Neural crest cell (in vitro differentiated cells): ENCODE data around the gene MAP6D1. TPM values are rescaled to one million over a fixed set of nuclear protein-coding genes. Genes with fewer than 3 reads are reported as not detected.

Source experiments
- DNase-seq: peaks from one replicate; pipeline ENCODE4 v3.0.0; 2021; ENCODE audit warnings: low read depth, mixed read lengths, low spot score
- H3K27ac Mint-ChIP-seq: one replicate; pipeline ENCODE4 v1.8.0; 2021; ENCODE audit warnings: mild to moderate bottlenecking, mixed read lengths; ENCODE audit not compliant: unreplicated experiment
- H3K27me3 Mint-ChIP-seq: 2 replicates; pipeline ENCODE4 v1.8.0; 2021; ENCODE audit warnings: low read depth, mild to moderate bottlenecking, mixed read lengths
- H3K36me3 Mint-ChIP-seq: 2 replicates; pipeline ENCODE4 v1.8.0; 2021; ENCODE audit warnings: low read depth, mild to moderate bottlenecking, mixed read lengths
- H3K4me1 Mint-ChIP-seq: 2 replicates; pipeline ENCODE4 v1.8.0; 2021; ENCODE audit warnings: mixed read lengths
- H3K4me3 Mint-ChIP-seq: one replicate; pipeline ENCODE4 v1.8.0; 2021; ENCODE audit warnings: mild to moderate bottlenecking, mixed read lengths
- H3K9me3 Mint-ChIP-seq: 2 replicates; pipeline ENCODE4 v1.8.0; 2021; ENCODE audit warnings: mixed read lengths
- total RNA-seq: library from RNA; stranded (reverse); gene quantifications from 2 replicates; pipeline ENCODE4 v1.2.1, GENCODE V29; 2021
- TF ChIP-seq, protein P1 (sequence below): fragments of 200-600 bp; sonication (generic); conservative IDR thresholded peaks from 2 replicates; pipeline ENCODE4 v1.5.0; 2021; ENCODE audit warnings: antibody characterized with exemption, mild to moderate bottlenecking

Gene MAP6D1
- total RNA-seq, 1 donor from 2014 or later, result 4.9 TPM

DNA sequence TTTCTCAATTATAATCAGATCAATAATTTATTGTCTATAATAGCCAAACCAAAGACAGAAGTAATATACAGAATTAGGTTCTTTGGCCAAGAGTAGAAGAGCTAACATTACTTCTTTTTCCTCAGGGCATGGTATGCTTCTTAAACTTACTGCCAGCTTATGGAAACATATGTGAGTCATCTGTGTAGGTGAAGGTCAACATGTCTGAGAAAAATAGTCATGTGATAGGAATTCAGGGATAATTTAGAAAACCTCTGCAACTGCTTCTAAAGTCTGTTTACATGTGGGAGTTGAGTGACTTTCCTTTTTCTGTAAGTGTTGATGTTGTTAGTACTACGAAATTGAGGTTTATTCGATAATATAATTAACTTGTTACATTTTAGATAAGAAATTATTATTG is 19.2 kb upstream of the MAP6D1 start:
- no peak overlapping the region for H3K27ac Mint-ChIP-seq
- no peak overlapping the region for H3K4me3 Mint-ChIP-seq
- no peaks in the 10 kb centered on the region for H3K4me1 Mint-ChIP-seq
- peaks cover 18% of the 10 kb centered on the region for H3K36me3 Mint-ChIP-seq
- DNase-seq, result no peak
- no peaks in the 10 kb centered on the region for H3K9me3 Mint-ChIP-seq
- TF ChIP-seq, protein P1, sequence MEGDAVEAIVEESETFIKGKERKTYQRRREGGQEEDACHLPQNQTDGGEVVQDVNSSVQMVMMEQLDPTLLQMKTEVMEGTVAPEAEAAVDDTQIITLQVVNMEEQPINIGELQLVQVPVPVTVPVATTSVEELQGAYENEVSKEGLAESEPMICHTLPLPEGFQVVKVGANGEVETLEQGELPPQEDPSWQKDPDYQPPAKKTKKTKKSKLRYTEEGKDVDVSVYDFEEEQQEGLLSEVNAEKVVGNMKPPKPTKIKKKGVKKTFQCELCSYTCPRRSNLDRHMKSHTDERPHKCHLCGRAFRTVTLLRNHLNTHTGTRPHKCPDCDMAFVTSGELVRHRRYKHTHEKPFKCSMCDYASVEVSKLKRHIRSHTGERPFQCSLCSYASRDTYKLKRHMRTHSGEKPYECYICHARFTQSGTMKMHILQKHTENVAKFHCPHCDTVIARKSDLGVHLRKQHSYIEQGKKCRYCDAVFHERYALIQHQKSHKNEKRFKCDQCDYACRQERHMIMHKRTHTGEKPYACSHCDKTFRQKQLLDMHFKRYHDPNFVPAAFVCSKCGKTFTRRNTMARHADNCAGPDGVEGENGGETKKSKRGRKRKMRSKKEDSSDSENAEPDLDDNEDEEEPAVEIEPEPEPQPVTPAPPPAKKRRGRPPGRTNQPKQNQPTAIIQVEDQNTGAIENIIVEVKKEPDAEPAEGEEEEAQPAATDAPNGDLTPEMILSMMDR, result no peak
- H3K27me3 Mint-ChIP-seq, result no peaks in the 10 kb centered on the region

- H3K9me3 Mint-ChIP-seq, result no peaks in the 10 kb centered on the region
- no peaks in the 10 kb centered on the region for H3K4me1 Mint-ChIP-seq
- H3K27ac Mint-ChIP-seq, result no peak overlapping the region
- DNase-seq, result no peak
- peaks cover 9% of the 10 kb centered on the region for H3K36me3 Mint-ChIP-seq
- no peaks in the 10 kb centered on the region for H3K27me3 Mint-ChIP-seq
- TF ChIP-seq, protein P1, result no peak
- H3K4me3 Mint-ChIP-seq, result no peak overlapping the region
Measured at GRCh38 chr3:183839751-183840150, 14.4 kb upstream of the MAP6D1 start.

GRCh38 chr3:183837894-183838293 is 12.5 kb upstream of the MAP6D1 start:
- peaks cover 16% of the 10 kb centered on the region for H3K4me1 Mint-ChIP-seq
- peaks cover 14% of the 10 kb centered on the region for H3K36me3 Mint-ChIP-seq

GRCh38 chr3:183837390-183837789 is 12.0 kb upstream of the MAP6D1 start:
- no peak for DNase-seq
- no peaks in the 10 kb centered on the region for H3K27me3 Mint-ChIP-seq
- H3K9me3 Mint-ChIP-seq, result no peaks in the 10 kb centered on the region
- H3K4me1 Mint-ChIP-seq, result peaks cover 18% of the 10 kb centered on the region
- H3K27ac Mint-ChIP-seq, result no peak overlapping the region
- H3K4me3 Mint-ChIP-seq, result no peak overlapping the region
- peaks cover 16% of the 10 kb centered on the region for H3K36me3 Mint-ChIP-seq
- TF ChIP-seq, protein P1, result no peak

More at GRCh38 chr3:183837894-183838293, 12.5 kb upstream of the MAP6D1 start:
- TF ChIP-seq, protein P1, result no peak
- Mint-ChIP-seq H3K27ac (no peak overlapping the region), H3K9me3 (no peaks in the 10 kb centered on the region), H3K27me3 (no peaks in the 10 kb centered on the region), H3K4me3 (no peak overlapping the region)
- no peak for DNase-seq

- peak overlapping the region; percentile 15 for H3K27ac Mint-ChIP-seq
- H3K27me3 Mint-ChIP-seq, result no peaks in the 10 kb centered on the region
- no peak overlapping the region for H3K4me3 Mint-ChIP-seq
- H3K9me3 Mint-ChIP-seq, result no peaks in the 10 kb centered on the region
- TF ChIP-seq, protein P1, result no peak
- H3K4me1 Mint-ChIP-seq, result peaks cover 18% of the 10 kb centered on the region
- no peak for DNase-seq
- H3K36me3 Mint-ChIP-seq, result peaks cover 7% of the 10 kb centered on the region
Measured at GRCh38 chr3:183833516-183833915, 8.1 kb upstream of the MAP6D1 start.

DNA sequence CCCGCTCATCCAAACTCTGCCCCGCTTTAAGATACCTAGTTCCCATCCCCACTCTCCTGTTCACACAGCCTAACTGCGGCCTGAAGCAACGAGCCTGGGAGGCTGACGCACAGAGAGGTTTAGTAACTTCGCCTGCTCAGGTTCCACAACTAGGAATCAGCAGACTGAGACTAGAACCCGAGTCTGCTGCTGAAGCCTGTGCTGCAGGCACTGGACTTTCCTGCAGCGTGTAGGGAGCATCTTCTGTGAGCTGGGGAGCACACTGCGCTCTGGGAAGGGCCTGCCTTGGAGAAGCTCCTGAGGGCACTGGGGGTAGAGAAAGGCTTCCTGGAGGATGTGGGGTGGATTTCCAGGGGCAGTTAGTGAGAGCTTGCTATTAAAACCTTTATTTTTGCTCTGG is 4.8 kb upstream of the MAP6D1 start:
- Mint-ChIP-seq H3K4me1 (peaks cover 18% of the 10 kb centered on the region), H3K36me3 (peaks cover 7% of the 10 kb centered on the region), H3K27me3 (no peaks in the 10 kb centered on the region), H3K27ac (no peak overlapping the region), H3K9me3 (no peaks in the 10 kb centered on the region), H3K4me3 (no peak overlapping the region)
- TF ChIP-seq, protein P1, result no peak
- no peak for DNase-seq
